Nephron progenitor cell (in vitro differentiated cells): ENCODE results near the gene MTCL1.

Source experiments
- DNase-seq: peaks from one replicate; pipeline ENCODE4 v3.0.0; 2021
- H3K27ac Mint-ChIP-seq: 2 replicates; pipeline ENCODE4 v1.8.0; 2021; ENCODE audit warnings: mild to moderate bottlenecking, moderate library complexity, mixed read lengths
- H3K27me3 Mint-ChIP-seq: 2 replicates; pipeline ENCODE4 v1.8.0; 2021; ENCODE audit warnings: mild to moderate bottlenecking, low read depth, mixed read lengths; ENCODE audit not compliant: poor library complexity
- H3K36me3 Mint-ChIP-seq: 2 replicates; pipeline ENCODE4 v1.8.0; 2021; ENCODE audit warnings: low read depth, mixed read lengths
- H3K4me1 Mint-ChIP-seq: 2 replicates; pipeline ENCODE4 v1.8.0; 2021; ENCODE audit warnings: mixed read lengths
- H3K4me3 Mint-ChIP-seq: 2 replicates; pipeline ENCODE4 v1.8.0; 2021; ENCODE audit warnings: mild to moderate bottlenecking, moderate library complexity, mixed read lengths
- H3K9me3 Mint-ChIP-seq: 2 replicates; pipeline ENCODE4 v1.8.0; 2021; ENCODE audit warnings: mild to moderate bottlenecking, moderate library complexity, mixed read lengths
- TF ChIP-seq, protein P1 (sequence below): fragments of 200-600 bp; sonication (generic); IDR thresholded peaks from 2 replicates; pipeline ENCODE4 v1.5.0; 2021; ENCODE audit warnings: antibody characterized with exemption

The MTCL1 gene

GRCh38 chr18:8851659-8852058 lies 146.3 kb downstream of the MTCL1 start:
- H3K36me3 Mint-ChIP-seq: no peaks in the 10 kb centered on the region
- no peak for DNase-seq
- no peak overlapping the region for H3K27ac Mint-ChIP-seq
- H3K27me3 Mint-ChIP-seq: peaks cover 9% of the 10 kb centered on the region
- TF ChIP-seq, protein P1, sequence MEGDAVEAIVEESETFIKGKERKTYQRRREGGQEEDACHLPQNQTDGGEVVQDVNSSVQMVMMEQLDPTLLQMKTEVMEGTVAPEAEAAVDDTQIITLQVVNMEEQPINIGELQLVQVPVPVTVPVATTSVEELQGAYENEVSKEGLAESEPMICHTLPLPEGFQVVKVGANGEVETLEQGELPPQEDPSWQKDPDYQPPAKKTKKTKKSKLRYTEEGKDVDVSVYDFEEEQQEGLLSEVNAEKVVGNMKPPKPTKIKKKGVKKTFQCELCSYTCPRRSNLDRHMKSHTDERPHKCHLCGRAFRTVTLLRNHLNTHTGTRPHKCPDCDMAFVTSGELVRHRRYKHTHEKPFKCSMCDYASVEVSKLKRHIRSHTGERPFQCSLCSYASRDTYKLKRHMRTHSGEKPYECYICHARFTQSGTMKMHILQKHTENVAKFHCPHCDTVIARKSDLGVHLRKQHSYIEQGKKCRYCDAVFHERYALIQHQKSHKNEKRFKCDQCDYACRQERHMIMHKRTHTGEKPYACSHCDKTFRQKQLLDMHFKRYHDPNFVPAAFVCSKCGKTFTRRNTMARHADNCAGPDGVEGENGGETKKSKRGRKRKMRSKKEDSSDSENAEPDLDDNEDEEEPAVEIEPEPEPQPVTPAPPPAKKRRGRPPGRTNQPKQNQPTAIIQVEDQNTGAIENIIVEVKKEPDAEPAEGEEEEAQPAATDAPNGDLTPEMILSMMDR: no peak
- no peaks in the 10 kb centered on the region for H3K9me3 Mint-ChIP-seq
- H3K4me3 Mint-ChIP-seq: no peak overlapping the region
- H3K4me1 Mint-ChIP-seq: peaks cover 19% of the 10 kb centered on the region

GRCh38 chr18:8854550-8854949 lies 149.2 kb downstream of the MTCL1 start:
- H3K27ac Mint-ChIP-seq: no peak overlapping the region
- TF ChIP-seq, protein P1: no peak
- no peaks in the 10 kb centered on the region for H3K9me3 Mint-ChIP-seq
- peaks cover 7% of the 10 kb centered on the region for H3K27me3 Mint-ChIP-seq
- no peaks in the 10 kb centered on the region for H3K36me3 Mint-ChIP-seq
- H3K4me1 Mint-ChIP-seq: peaks cover 20% of the 10 kb centered on the region
- DNase-seq: no peak
- H3K4me3 Mint-ChIP-seq: no peak overlapping the region

DNA sequence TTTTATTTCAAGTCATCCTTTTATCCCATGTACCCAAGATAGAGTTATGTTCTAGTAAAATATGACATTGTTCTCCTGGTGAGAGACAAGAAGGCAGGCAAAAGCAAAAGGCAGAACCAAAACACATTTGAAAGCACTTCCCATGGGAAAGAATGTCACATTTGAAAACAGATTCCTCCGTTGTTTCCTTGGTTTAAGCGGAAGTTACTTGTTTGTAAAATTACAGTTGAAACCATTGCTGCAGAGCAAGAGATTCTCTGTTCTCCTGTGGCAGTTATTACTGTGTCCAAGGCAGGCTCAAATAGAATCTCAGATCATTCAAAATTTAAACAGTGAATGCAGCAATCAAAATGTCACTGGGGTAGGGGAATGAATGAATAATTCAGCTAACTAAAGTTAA lies 149.6 kb downstream of the MTCL1 start:
- TF ChIP-seq, protein P1: no peak

GRCh38 chr18:8856212-8856611 lies 150.9 kb downstream of the MTCL1 start:
- Mint-ChIP-seq H3K4me3 (no peak overlapping the region), H3K27ac (peak overlapping the region; percentile 62), H3K27me3 (peaks cover 2% of the 10 kb centered on the region), H3K36me3 (no peaks in the 10 kb centered on the region), H3K9me3 (no peaks in the 10 kb centered on the region), H3K4me1 (peaks cover 20% of the 10 kb centered on the region)
- TF ChIP-seq, protein P1: no peak
- DNase-seq: no peak

More for the DNA sequence above, 149.6 kb downstream of the MTCL1 start:
- H3K36me3 Mint-ChIP-seq: no peaks in the 10 kb centered on the region
- no peaks in the 10 kb centered on the region for H3K9me3 Mint-ChIP-seq
- peaks cover 6% of the 10 kb centered on the region for H3K27me3 Mint-ChIP-seq
- H3K4me3 Mint-ChIP-seq: no peak overlapping the region
- no peak for DNase-seq
- peaks cover 20% of the 10 kb centered on the region for H3K4me1 Mint-ChIP-seq
- no peak overlapping the region for H3K27ac Mint-ChIP-seq

DNA sequence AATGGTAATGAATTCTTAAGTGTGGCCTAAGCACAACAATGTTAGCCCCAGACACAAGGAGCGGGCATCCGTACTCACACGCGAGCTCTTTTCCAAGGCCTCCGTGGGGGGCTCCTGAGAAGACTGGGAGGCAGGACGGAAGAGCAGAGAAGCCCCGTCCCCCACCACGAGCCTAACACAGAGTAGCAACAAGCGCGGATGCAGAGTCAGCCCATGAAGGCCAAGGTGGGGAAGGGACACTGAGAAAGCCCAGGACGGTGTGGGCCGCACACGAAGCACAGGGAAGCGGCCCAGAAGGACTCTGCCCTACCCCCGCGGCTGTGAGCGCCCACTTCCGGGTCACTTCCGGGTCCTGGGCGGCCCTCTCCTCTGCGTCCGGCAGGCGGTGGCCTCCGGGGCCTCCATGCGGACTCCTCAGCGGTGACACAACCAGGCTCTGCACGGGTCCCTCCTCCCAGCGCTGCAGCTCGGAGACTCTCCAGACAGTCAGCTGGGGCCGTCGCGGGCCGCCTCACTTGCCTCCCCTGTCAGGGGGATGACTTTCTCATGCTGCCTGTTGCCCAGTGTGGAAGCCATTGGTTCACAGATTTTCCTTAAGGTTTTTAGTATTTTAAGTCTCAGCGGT lies 151.5 kb downstream of the MTCL1 start:
- Mint-ChIP-seq H3K4me1 (peaks cover 20% of the 10 kb centered on the region), H3K4me3 (no peak overlapping the region), H3K27ac (no peak overlapping the region), H3K9me3 (no peaks in the 10 kb centered on the region), H3K36me3 (no peaks in the 10 kb centered on the region), H3K27me3 (peaks cover 2% of the 10 kb centered on the region)
- TF ChIP-seq, protein P1: no peak
- peak; percentile 14 for DNase-seq

DNA sequence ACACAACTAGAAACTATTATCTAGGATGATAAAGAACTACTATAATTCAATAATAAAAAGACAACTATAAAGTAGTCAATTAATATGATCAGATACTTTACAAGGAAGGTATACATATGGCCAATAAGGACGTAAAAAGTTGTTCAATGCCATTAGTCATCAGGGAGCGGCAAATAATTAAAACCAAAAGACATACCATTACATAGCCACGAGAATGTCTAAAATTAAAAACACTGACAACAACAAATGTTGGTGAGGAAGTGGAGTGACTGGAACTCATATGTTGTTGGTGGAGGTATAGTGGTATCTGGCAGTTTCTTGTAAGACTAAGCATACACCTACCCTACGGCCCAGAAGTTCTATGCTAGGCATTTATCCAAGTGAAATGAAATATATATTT lies 152.4 kb downstream of the MTCL1 start:
- no peak overlapping the region for H3K4me3 Mint-ChIP-seq
- TF ChIP-seq, protein P1: no peak
- H3K27me3 Mint-ChIP-seq: peaks cover 2% of the 10 kb centered on the region
- H3K9me3 Mint-ChIP-seq: no peaks in the 10 kb centered on the region
- no peak overlapping the region for H3K27ac Mint-ChIP-seq
- H3K4me1 Mint-ChIP-seq: peaks cover 20% of the 10 kb centered on the region
- DNase-seq: no peak
- H3K36me3 Mint-ChIP-seq: no peaks in the 10 kb centered on the region
